Measurements from ENCODE around the gene OSBPL5.
A peak's percentile ranks its signal among the peaks of the same experiment; 100 is the strongest.

The OSBPL5 gene

DNA sequence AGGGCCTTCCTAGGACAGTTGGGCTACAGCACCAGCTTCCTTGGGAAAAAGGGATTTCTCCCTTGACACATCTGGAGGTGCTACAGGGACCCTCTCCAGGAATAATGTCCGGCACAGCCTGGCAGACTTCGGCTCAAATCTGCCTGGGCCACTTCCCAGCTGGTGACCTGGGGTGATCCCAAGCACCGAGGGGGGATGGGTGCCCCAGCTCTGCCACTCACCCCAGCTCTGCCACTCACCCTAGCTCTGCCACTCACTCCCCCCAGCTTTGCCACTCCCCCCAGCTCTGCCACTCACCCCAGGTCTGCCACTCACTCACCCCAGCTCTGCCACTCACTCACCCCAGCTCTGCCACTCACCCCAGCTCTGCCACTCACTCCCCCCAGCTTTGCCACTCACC is 9.9 kb downstream of the OSBPL5 start:
- POLR2A ChIA-PET, result interaction anchor here (0.6 to 1.8 kb wide), 3 partner anchors 10 to 193 kb away, joined by 3 to 8 read pairs (median 5); partner anchors contain the start of gene OSBPL5
- TF ChIP-seq, protein P1, sequence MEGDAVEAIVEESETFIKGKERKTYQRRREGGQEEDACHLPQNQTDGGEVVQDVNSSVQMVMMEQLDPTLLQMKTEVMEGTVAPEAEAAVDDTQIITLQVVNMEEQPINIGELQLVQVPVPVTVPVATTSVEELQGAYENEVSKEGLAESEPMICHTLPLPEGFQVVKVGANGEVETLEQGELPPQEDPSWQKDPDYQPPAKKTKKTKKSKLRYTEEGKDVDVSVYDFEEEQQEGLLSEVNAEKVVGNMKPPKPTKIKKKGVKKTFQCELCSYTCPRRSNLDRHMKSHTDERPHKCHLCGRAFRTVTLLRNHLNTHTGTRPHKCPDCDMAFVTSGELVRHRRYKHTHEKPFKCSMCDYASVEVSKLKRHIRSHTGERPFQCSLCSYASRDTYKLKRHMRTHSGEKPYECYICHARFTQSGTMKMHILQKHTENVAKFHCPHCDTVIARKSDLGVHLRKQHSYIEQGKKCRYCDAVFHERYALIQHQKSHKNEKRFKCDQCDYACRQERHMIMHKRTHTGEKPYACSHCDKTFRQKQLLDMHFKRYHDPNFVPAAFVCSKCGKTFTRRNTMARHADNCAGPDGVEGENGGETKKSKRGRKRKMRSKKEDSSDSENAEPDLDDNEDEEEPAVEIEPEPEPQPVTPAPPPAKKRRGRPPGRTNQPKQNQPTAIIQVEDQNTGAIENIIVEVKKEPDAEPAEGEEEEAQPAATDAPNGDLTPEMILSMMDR (IDR thresholded peaks at IDR 0.05; ENCODE audit: insufficient read depth, low read length, missing control alignments), result no peak
- no peak for DNase-seq (ENCODE audit: low read depth, low spot score)
- CTCF ChIA-PET, result interaction anchor here (1.1 kb wide), 1 partner anchor 30 kb away, joined by 3 read pairs; no protein-coding TSS in a partner anchor
- peak overlapping the region; percentile 25 for H3K4me3 ChIP-seq (ENCODE audit: low read depth, low read length)

GRCh38 chr11:3154001-3154599 is 11.0 kb downstream of the OSBPL5 start:
- ChIA-PET POLR2A (no interaction called here), CTCF (interaction anchor here (0.8 kb wide), 1 partner anchor 42 kb away, joined by 3 read pairs; no protein-coding TSS in a partner anchor)
- DNase-seq (ENCODE audit: low read depth, low spot score), result no peak
- H3K4me3 ChIP-seq (ENCODE audit: low read depth, low read length), result no peak overlapping the region
- TF ChIP-seq, protein P1 (IDR thresholded peaks at IDR 0.05; ENCODE audit: insufficient read depth, low read length, missing control alignments), result no peak

DNA sequence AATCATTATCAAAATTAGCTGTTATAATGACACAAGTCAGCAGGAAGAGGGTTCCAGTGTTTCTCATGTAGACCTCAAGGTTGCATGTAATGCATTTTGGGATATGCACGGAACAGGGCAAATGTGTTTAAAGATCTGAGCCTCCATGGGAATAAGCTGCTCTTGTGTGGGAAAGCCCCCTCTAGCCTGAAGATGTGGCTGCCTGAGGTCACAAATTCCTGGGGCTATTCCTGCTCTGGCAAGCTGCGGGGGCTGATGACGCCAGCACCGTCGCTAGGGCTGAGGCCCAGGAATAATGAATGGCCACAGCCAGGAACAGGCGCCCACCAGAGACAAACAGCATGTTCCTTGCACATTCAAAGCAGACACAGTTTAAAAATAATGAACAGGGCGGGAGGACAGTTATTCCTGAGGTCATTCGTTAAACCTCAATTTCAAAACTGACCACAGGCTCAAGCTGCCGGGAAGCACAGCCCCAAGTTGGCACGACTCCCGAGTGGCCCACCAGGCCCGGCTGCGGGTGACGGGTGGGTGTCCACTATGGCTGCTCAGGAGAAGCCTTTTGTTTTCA is 11.7 kb downstream of the OSBPL5 start:
- POLR2A ChIA-PET, result no interaction called here
- no peak overlapping the region for H3K4me3 ChIP-seq (ENCODE audit: low read depth, low read length)
- TF ChIP-seq, protein P1 (IDR thresholded peaks at IDR 0.05; ENCODE audit: insufficient read depth, low read length, missing control alignments), result no peak
- CTCF ChIA-PET, result interaction anchor here (0.8 to 1.6 kb wide), 2 partner anchors 42 to 115 kb away, joined by 3 to 5 read pairs; no protein-coding TSS in a partner anchor
- no peak for DNase-seq (ENCODE audit: low read depth, low spot score)

GRCh38 chr11:3152471-3153110 is 12.5 kb downstream of the OSBPL5 start:
- ChIA-PET CTCF (interaction anchor here (1.6 kb wide), 1 partner anchor 115 kb away, joined by 5 read pairs; no protein-coding TSS in a partner anchor), POLR2A (no interaction called here)
- TF ChIP-seq, protein P1 (IDR thresholded peaks at IDR 0.05; ENCODE audit: insufficient read depth, low read length, missing control alignments), result no peak
- DNase-seq (ENCODE audit: low read depth, low spot score), result no peak
- H3K4me3 ChIP-seq (ENCODE audit: low read depth, low read length), result no peak overlapping the region

DNA sequence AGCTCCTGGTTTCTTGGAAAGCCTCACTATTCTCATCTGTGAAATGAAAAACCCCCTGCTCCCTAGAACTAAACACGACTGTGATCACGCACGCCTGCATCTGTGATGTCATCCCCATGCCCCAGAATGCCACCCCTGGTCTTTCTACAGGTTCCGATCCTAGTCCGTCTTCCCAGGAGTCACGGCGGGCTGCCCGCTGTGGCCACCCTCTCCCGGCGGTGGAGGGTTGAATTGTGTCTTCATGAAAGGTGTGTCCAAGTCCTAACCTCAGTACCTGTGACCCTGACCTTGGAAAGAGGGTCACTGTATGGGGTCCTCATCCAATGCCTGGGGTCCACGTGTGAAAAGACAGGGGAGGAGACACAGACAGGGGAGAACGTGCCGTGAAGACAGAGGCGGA is 14.4 kb downstream of the OSBPL5 start:
- TF ChIP-seq, protein P1 (IDR thresholded peaks at IDR 0.05; ENCODE audit: insufficient read depth, low read length, missing control alignments), result no peak
- POLR2A ChIA-PET, result interaction anchor here (1.3 kb wide), 1 partner anchor 10 kb away, joined by 4 read pairs; no protein-coding TSS in a partner anchor
- no peak for DNase-seq (ENCODE audit: low read depth, low spot score)
- CTCF ChIA-PET, result no interaction called here
- no peak overlapping the region for H3K4me3 ChIP-seq (ENCODE audit: low read depth, low read length)

DNA sequence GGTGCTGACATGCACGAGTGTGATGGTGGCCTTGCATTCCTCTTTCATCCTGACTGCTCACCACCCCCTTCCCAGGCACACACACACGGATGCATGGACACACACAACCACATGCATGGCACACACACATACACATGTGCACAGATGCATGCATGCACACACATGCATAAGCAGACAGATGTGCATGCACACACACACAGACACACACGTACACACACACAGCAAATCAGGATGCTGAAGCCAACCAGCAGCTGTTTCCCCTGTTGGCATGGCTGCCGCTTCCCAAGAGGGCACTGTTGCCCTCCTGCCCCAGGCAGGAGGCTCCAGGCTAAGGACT is 15.3 kb downstream of the OSBPL5 start:
- CTCF ChIA-PET, result no interaction called here
- no peak overlapping the region for H3K4me3 ChIP-seq (ENCODE audit: low read depth, low read length)
- POLR2A ChIA-PET, result interaction anchor here (1.3 kb wide), 1 partner anchor 11 kb away, joined by 4 read pairs; no protein-coding TSS in a partner anchor
- no peak for DNase-seq (ENCODE audit: low read depth, low spot score)
- TF ChIP-seq, protein P1 (IDR thresholded peaks at IDR 0.05; ENCODE audit: insufficient read depth, low read length, missing control alignments), result no peak
